GM12864 (cell line): ENCODE results near the gene CTSW.
A peak's percentile ranks its signal among the peaks of the same experiment; 100 is the strongest.

Experiments used
- DNase-seq: peaks from one replicate; pipeline ENCODE4 v3.0.0-alpha.2; 2011; ENCODE audit warnings: low read depth
- H3K4me3 ChIP-seq: 2 replicates; pipeline ENCODE4 v1.5.1; 2011; ENCODE audit warnings: mild to moderate bottlenecking, low read depth, low read length, control low read depth
- TF ChIP-seq, protein P1 (sequence below): IDR thresholded peaks from 2 replicates; pipeline ENCODE4 v1.5.1; 2011; ENCODE audit warnings: low read depth, mild to moderate bottlenecking, moderate library complexity, low read length, control low read depth, inconsistent platforms; ENCODE audit errors: missing control alignments

The CTSW gene

DNA sequence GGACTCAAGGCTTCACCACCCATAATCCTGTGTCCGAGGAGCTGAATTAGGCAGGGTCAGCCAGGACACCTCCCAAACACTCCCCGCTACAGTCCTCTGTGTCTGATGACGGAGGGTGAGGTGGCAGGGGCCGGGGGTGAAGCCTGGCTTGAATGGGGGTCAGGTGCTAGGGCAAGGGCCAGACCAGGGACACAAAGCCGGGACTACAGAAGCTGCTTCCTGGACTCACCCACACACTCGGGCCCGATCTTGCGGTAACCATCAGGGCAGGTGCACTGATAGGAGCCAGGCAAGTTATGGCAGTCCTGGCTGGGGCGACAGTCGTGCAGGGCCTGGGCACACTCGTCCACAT lies 9.4 kb upstream of the CTSW start:
- TF ChIP-seq, protein P1, sequence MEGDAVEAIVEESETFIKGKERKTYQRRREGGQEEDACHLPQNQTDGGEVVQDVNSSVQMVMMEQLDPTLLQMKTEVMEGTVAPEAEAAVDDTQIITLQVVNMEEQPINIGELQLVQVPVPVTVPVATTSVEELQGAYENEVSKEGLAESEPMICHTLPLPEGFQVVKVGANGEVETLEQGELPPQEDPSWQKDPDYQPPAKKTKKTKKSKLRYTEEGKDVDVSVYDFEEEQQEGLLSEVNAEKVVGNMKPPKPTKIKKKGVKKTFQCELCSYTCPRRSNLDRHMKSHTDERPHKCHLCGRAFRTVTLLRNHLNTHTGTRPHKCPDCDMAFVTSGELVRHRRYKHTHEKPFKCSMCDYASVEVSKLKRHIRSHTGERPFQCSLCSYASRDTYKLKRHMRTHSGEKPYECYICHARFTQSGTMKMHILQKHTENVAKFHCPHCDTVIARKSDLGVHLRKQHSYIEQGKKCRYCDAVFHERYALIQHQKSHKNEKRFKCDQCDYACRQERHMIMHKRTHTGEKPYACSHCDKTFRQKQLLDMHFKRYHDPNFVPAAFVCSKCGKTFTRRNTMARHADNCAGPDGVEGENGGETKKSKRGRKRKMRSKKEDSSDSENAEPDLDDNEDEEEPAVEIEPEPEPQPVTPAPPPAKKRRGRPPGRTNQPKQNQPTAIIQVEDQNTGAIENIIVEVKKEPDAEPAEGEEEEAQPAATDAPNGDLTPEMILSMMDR = no peak
- H3K4me3 ChIP-seq = no peak overlapping the region
- DNase-seq = no peak

DNA sequence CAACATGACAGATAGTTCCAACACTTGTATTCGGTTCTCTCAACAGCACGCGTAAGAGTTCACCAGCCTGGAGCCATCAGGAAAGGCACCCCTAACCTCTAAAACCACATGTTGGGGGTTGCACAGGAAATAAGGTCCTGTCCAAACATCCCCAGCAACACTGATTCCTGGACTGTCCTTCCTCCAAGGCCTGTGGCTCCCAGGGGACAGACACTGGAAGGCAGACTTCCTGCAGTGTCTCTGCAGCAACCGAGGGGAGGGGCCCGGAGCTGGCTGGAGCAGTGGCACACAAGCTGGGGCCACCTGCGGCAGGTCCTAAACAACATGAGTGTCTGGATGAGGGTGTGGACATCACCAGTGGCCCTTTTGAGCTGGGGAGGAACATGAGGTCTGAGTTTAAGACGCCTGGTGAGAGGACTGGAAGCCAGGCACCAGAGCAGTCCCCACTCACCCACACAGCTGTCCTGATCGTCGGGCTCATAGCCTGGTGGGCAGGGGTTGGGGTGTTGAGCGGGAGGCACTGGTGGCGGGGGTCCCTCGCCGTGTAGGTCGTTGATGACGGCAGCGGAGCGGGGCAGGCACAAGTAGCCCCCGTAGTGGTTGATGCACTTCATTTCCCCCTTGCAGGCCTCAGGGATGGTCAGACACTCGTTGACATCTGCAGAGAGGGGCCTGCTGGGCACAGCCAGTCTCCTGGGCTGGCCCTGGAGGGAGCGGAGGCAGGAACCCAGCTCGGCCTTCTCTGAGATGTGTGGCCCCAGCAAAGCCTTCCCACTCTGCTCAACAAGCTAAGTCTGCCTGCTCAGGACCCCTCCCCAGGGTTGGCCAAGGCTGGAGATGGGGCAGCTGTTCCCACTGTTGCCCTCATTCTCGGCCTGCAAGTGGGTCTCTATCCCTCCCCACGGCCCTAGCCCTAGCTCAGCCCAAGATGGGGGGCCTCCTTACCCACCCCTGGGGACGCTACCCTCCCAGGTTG lies 8.6 kb upstream of the CTSW start:
- TF ChIP-seq, protein P1 = no peak
- DNase-seq = no peak
- no peak overlapping the region for H3K4me3 ChIP-seq

DNA sequence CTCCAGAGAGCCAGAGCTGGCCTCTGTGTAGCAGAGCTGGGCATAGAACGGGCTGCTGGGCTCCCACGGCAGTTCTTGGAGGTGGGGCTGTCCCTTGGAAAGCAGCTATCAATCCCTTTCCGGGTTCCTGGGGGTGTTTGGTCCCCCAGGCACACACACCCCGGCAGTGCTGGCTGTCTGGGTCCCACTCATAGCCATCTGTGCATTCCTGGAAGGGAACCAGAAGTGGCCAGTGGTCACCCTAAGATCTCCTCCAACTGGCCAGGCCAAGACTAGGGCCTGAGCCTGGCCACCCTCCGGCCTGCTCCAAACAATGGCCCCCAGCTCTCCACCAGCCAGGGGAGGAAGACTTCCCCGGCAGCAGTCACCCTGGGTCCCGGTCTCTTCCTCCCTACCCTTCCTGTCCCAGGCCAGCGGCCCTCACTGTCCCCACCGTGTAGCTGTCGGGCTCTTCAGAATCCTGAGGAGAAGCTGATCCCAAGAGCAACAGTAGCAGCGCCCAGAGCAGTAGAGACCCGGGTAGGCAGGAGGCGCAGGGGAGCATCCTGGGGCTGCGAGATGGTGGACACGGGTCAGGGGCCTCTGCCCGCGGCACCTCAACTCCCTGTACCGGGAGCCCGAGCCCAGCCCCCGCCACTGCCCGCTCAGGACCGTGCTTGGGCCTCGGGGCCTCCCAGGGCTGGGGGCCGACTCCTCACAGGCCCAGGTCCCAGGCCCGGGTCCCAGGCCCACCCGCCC lies 7.7 kb upstream of the CTSW start:
- no peak overlapping the region for H3K4me3 ChIP-seq
- no peak for DNase-seq
- TF ChIP-seq, protein P1 = no peak

DNA sequence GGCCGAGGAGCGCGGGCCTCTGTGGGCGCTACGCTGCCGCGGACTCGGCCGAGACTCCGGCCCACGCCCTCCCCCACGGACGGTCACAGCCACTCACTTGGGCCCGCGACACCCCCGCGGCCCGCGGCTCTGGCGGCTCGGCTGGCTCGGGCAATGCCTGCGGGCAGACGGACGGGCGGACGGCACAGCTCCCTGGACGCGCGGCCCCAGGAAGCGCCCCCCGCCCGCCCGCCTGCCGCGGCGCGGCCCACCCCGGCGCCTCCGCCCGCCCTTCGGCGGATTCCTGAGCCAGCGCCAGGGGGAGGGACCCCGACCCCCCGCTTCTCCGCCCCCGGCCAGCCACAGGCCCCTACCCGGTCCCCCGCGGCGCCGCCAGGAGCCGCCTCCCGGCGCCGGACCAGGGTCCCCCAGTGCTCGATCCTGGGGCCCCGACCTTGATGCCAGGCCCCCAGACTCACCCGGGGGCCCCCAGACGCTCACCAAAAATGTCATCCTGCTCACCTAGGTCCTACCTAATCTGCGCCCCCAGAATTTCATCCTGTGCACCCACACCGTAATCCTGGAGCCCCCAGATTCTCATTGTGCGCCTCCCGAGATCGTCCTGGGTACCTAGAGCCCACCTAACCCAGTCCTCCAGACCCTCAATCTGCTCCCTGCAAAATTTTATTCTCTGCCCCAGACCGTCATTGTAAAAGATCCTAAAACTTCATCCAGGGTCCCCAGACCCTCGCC lies 6.9 kb upstream of the CTSW start, which contains the start of gene EFEMP2:
Gene EFEMP2, minus strand, starts transcription at position 215 of the 732 bp plus-strand sequence. CDS start 446 bp downstream, outside the sequence.
- no peak for DNase-seq
- H3K4me3 ChIP-seq = peak within 1 kb of the TSS; percentile 58
- TF ChIP-seq, protein P1 = no peak

DNA sequence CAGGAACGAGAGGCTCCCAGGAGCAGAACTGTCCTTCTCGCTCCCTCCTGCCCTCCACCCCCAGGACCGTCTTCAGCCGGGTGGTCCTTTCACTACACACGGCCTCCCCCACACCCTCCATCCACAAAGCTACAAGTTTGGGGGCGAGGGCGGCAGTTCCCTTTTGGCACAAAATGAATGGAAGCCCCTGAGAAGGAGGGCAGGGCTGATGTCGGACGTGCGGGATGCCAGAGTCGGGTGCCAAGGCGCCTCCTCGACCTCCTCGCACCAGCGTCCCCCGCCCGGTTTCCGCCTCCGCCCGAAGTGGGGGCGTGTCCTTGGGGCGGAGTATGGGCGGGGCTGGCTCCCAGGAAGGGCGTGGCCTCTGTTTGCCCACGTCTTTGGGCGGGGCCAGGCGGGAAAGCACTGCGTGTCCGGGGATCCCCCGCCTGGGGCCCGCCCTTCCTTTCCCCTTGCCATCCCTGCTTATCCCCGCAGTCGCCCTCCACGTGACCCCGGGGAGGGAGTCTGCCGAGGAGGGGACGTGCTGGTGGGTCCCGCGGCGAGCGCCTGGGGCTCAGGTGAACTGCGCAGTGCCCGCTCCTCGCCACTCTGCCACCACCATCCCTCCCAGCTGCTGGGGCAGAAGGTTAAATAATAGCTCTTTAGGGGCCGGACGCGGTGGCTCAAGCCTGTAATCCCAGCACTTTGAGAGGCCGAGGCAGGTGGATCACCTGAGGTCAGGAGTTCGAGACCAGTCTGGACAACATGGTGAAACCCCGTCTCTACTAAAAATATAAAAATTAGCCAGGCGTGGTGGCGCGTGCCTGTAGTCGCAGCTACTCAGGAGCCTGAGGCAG lies 6.1 kb upstream of the CTSW start:
- TF ChIP-seq, protein P1 = no peak
- H3K4me3 ChIP-seq = peak overlapping the region; percentile 58
- peak; percentile 65 for DNase-seq

DNA sequence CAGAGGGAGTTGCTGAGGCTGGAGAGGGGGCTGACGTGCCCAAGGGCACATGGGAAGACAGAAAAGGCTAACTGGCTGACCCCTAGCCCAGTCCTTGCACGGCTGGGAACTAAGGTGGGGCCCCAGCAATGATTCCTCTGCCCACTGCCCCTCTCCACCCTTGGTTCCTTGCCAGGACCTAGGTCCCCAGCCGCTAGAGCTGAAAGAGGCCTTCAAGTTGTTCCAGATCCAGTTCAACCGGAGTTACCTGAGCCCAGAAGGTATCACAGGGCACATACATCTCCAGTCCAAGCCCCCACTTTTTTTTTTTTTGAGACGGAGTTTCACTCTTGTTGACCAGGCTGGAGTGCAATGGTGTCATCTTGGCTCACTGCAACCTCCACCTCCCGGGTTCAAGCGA lies 390 bp downstream of the CTSW start:
- DNase-seq = no peak
- H3K4me3 ChIP-seq = no peak overlapping the region
- TF ChIP-seq, protein P1 = no peak
